ENCODE results near the gene EPAS1.

EPAS1 gene

DNA sequence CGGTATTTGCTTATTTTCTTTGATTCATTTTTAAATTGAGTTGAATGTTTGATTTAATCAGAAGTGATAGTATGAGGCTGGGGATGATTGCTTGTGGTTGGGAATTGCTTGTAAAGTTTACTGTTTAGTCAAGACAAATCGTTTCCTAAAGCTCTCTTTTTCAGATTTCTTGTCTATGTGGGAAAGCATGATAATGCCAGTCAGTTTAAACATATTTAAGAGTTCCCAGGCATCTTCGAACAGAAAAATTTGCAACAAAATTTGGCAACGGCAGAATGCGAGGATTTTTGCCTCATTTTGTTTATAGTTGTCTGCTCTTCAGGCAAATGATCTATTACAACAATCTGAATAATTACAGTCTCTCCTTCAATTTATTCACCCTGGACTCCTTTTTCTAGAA is 22.5 kb downstream of the EPAS1 start:
- DNase-seq (ENCODE audit: low read depth, low spot score): no peak

DNA sequence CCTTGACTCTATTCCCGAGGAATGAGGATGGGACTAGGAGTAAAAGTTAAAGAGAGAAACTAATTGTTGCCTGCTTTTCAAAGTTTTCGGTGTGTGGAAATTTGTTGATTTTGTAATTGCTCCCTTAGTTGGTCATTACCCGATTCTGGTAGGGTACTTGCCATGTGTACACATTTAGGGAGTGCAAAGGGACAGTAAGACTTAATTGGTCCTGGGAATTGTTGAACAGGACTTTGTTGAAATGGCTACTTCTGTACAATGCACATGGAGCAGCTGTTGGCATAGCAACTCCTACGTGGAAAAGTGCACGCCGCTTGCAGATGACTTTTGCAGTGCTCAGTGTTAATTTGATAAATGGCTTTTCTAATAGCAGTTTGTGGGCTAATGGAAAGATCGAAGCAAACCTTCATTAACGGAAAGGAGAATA is 22.9 kb downstream of the EPAS1 start:
- no peak for DNase-seq (ENCODE audit: low read depth, low spot score)

DNA sequence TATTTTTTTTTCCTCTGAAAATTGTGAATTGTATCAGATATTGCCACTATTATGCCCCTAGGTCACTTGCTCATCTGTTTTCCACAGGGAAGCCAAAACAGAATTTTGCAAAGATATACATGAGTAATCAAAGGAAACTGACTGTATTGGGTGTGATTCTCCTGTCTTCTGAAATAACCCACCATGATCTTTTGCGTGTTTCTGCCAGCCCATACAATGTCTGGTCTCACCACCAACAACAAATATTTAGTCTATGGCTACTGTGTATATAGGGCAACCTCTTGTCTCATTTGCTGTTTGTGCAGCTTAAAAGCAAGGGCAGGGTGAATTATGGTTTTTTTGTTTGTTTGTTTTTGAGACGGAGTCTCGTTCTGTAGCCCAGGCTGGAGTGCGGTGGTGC is 26.5 kb downstream of the EPAS1 start:
- no peak for DNase-seq (ENCODE audit: low read depth, low spot score)

DNA sequence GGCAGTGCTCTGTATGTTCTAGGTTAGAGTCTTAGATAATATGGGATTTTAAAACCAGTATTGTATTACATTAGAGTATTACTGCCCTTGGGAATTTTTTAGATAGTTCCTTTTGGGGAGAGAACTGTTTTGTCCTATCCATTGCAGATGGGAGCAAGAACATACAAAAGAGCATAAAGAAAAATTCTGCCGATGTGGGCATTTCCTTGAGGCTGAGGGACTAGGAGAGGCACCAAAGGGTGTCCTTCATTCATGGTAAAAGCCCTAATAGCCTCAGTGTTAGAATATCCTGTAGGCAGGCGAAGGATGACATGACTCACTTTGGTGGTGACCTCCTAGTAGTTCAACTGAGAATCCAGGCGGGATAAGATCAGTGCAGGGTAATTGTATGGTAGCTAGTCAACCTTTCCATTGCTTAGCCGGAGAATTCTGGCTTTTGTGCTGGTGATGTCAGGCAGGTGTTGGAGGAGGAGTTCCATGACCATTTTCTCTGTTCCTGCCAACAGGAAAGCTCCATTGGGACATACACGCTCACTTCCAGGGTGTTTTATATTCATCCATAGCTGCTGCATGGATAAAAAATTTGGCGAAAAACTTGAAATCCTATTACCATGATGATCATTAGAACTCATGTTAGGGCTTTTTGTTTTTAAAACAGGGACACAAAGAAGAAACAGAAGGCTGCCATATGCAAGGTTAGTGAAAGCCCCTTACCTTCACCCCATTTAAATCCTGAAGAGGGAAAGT is 28.1 kb downstream of the EPAS1 start:
- no peak for DNase-seq (ENCODE audit: low read depth, low spot score)

DNA sequence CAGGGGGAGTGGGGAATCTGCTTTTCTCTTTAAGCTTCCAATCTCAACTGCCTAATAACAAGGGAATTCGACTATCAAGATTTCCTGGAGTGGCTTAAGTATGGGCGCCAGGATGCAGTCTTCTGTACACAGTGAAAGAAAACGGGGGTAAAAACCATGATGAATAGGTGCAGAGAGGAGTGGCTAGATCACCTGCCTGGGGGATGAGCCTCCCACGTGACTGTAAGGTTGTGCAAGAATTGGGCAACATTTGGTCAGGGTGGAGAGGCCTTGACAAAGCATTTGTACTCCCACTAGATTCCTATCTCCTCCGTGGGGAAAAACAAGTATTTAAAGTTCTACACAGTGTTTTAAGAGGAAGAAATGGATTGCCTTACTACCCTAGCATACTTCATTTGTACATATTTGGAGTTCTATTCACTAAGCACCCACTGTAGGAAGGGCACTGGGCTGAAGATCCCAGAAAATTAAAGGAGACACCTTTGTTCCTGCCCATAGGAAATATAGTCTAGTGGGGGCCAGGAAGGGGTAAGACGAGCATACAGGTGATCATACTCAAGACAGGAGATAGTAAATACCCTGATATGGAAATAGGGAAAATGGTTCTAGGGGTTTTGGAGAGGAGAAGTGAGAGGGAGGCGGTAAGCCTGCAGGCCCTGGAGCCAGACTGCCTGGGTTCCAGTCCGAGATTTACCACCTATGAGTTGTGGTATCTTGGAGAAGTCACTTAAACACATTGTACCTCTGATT is 29.2 kb downstream of the EPAS1 start:
- no peak for DNase-seq (ENCODE audit: low read depth, low spot score)

DNA sequence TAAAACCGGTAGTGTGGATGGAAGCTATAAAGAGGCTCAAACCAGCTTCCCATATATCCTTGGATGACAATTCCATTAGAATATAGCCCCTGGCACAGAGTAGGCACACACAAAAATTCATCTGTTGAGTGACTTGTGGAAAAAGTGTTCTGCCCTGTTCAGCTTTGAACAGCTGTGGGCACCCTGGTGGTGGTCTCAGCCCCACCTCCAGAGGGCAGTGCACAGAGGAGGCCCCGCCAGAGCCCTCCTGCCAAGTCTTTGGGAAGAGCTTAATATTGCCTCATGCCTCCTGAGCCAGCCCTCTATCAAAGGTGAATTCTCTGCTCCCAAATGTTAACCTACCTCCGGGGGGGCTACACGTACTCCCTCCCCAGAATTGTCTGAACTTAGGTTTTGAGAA is 30.4 kb downstream of the EPAS1 start:
- no peak for DNase-seq (ENCODE audit: low read depth, low spot score)

DNA sequence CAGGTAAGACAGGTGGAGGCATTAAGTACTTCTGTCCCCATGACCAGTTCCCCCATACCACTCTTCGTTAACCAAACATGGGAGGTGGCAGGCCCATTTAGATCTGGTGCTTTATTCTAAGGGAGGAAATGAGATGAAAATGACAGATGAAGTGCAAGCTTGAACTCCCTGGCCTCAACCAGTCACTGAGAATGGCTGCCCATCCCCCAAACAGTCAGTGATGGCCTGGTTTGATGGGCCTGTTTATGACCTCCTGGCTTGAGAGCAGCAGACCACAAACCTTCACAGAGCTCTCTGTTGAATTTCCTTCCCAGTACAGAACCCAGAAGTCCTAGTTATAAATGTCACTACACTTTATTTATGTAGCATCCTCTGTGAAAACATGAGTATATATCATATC is 31.1 kb downstream of the EPAS1 start:
- no peak for DNase-seq (ENCODE audit: low read depth, low spot score)

DNA sequence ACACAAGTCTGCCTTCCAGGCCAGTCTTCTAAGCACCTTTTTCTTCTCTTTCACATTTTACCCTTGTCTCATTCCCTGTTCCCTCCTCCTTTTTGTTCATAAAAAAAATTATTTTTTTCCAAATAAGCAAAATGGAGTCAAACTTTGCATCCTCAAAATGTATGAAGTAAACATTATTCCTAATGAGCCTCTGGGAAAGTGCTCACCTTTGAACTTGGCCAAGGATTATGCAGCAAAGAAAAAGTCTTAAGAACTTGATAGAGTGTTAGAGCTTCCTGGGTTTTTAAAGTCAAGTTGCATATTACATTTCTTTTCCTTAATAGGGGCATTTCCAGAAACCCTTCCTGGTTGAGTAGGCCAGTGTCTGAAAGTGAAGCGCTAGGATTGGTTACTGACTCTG is 31.6 kb downstream of the EPAS1 start:
- DNase-seq (ENCODE audit: low read depth, low spot score): no peak

DNA sequence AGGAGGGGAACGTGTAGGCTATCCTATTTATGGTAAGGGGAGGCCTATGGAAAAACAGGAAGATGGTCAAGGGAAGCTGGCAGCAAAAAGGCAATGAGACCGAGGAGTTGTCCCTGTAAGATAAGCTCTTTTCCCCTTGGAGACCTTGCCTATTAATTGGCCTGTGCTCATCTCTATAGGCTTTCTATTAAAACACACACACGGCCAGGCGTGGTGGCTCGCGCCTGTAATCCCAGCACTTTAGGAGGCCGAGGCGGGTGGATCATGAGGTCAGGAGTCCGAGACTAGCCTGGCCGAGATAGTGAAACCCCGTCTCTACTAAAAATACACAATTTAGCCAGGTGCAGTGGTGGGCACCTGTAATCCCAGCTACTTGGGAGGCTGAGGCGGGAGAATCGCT is 32.1 kb downstream of the EPAS1 start:
- DNase-seq (ENCODE audit: low read depth, low spot score): no peak

DNA sequence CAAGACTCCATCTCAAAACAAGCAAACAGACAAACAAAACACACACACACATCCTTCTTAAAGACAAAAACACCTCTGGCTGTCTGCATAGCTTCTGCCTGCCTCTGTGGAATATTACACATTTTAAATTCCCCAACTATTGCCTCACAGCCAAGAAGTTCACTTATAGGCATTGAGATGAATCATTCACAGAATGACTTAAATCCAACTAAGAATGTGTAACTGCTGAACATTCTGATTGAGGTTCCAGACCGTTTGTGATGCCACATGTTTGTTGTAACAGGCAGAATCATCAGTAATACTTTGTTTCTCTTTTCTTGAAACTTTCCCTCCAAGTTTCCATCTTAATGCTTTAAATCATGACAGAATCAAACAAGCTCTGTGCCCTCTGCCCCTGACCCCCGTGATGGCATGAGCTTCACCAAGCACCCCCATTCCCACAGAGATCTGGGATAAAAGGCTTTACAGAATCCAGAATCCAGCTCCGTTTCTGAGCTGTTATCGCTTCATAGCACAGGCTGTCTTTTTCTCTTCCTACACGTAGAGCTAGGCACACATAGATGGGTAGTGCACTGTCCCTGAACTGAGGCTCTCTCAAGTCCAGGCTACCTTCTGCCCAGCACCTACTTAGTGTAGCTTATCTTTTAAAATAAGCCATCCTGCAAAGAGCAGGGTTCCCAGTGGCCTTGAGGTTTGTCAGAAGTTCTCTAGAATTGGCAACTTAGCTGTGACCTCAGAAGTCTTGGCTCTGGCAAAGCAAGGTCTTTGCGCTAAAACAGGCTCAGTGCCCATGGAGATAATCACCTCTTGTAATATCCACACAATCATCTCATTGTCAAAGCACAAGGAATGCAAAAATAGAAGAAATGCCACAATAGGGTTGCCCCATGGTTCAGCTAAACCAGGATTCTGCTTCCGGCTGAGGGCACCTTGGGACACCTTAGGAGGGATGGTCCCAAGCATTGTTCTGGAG is 32.9 kb downstream of the EPAS1 start:
- no peak for DNase-seq (ENCODE audit: low read depth, low spot score)

DNA sequence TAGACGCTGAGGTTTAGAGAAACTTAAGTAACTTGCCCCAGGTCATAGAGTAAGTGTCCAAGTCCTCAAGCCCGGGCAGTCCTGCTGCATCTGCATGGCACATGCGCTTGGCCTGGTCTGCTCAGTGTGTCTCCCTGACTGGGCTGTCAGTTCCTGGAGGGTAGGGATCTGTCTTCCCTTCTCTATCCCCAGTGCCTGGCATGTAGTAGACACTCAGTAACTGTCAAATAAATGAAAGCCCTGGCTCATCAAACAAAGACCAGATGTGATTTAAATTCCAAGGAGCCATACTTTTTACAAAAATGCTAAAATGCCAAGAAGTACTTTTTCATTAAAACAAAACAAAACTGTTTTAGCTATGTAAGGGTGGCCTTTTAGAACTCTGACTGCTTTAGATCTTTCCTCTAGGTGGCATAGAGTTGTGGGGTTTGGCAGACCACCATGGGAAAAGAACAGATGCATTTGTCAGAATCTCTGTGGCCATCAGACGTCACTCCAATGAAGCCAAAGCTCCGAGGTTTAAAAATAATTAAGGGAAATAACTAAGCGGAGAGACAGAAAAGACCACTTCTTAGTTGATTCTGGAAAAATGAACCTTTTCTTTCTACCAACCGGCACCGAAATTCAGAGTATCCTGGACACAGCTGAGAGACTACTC is 34.0 kb downstream of the EPAS1 start:
- no peak for DNase-seq (ENCODE audit: low read depth, low spot score)

DNA sequence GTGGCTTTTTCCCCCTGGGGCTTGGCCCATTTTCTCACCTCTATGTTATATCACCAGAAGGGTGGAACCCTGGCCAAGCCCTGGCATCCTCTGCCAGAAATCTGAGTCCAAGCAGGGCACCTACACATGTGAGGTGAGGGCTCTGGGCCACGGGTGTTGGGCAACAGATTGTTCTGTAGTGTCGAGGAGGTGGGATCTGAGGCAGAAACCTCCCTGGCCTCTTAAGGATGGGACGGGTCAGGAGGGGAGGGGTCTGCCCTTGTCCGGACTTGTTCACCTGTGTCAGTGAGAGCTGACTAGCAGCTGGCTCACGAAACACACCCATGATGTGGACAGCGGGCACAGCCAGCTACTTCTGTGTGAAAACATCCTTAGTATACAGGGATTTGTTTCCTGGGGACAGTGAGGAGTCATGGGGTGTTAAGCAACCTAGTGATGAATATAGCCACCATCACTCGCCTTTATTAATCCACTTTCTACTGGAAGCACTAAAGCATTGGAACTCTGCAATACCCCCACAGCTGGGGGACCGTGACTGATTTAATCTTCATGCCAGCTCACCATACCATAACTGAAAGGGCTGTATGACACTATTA is 35.6 kb downstream of the EPAS1 start:
- no peak for DNase-seq (ENCODE audit: low read depth, low spot score)

DNA sequence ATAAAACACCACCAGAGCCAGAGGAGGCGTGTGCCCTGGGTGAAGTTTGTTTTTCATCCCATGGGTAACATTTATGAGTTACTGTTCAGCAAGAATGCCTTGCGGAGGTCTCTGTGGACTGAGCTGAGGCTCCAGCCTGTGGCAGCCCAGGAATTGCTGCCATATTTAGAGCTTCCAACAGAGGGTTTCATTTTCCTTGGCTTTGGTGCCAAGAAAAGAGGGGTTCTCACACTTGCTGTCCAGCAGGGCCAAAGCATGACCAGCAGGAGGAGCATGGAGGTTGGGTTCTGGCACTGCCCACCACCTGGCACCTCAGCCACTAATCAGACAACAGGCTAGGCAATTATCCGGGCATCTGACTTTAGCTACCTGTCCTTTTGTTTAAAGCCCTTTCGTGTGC is 36.7 kb downstream of the EPAS1 start:
- no peak for DNase-seq (ENCODE audit: low read depth, low spot score)

DNA sequence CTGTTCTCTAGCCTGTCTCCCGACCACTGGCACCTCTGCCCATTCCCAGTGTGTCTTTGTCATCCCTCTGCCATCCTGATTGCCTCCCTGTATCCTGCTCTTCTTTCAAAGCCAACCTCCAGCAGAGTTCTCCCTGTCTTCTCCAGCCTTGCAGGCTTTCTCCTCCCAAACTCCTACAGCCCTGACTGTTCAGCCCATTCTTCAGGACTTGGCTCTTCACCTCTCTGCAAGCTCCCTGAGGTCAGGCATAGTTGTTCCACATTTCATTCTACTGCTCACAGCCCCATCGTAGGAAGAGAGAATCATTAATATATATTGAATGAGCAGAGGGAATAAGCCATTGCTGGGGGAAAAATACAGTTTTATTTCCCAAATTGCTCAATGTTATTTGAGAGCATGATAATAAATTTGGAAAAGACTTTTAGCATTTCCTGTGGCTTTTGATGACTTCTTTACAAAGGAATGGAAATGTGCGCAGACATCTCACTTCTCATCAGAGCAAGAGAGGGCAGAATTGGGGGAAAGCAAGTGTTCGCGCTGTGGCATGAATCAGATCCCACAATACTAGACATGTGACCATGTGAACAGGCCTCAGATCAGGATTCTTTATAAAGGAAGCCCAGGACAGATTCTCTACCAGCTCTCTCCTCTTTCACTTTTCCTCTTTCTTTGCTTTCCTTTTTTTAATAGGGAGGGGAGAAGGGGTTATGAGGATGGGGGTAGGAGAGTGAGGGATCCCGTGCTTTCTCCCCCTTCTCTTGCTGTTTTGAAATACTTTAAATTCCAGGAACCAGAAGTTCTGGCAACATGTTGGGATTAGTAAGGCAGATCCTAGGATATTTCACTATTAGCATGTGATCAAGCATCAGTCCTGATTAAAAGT is 37.4 kb downstream of the EPAS1 start:
- DNase-seq (ENCODE audit: low read depth, low spot score): no peak

DNA sequence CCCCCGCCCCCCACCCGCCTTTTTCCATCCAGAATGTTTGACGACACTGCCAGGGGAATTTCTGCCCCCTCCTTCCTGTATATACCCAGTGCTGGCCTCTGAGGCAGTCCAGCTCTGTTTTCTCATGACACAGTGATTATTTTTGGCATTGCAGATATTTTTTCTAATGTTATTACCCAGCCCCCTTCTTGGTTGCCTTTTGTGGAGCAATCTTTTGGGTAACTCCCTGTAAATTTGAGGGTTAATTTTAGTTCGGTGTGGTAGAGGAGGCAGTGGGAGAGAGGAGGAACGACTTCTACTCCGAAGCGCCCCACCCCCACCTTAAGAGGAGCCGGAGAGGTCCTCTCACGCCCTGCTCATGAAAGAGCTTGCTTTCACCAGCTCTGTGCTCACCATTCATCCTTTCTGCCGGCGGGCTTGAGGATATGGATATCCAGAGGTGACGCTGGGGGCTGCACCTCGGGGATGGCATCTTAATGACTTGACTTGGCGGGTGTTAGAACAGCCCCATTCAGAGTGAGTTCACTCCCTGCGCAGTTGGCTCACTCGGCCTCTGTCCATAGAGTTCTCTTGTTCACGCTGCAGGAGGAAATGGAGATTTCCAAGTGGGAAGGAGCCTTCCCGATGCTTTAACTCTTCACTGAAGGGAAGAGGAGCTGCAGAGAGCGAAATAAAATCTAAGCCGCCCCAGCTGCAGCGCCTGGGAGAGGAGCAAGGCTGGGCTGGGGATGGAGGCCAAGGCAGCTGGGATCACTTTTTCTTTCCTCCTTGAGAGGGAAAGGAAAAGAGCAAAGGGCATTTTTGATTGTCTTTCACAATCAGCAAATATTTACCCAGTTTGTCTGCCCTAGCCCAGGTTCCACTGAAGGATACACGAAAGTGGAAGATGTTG is 38.4 kb downstream of the EPAS1 start:
- DNase-seq (ENCODE audit: low read depth, low spot score): peak; percentile 68

DNA sequence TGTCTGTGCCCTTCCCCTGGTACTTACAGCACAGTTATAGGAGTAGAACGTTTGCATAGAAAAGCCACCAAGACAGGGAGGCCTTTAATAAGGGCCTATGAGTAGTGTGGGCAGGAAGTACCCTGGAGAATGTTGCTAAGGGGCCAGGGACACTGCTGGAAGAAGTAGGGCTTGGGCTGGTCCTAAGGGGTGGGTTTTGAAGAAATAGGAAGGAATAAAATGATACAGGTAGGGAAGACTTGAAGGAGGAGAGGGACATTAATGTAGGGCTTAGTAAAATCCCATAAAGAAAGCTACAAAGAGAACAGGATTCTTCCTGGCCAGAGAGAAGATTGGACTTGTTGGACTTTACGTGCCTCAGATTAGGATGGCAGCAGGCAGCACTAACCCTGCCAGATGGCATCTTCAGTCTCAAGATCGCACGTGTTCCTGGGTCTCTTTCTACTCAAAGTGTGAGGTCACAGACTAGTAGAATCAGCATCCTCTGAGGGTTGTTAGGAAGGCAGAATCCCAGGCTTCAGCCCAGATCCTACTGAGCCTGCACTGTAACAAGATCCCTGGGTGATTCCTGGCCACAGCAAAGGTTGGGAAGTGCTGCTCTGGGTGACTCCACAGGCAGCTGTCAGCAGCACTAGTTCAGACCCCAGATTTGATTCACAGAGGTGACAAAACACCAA is 39.2 kb downstream of the EPAS1 start:
- no peak for DNase-seq (ENCODE audit: low read depth, low spot score)

DNA sequence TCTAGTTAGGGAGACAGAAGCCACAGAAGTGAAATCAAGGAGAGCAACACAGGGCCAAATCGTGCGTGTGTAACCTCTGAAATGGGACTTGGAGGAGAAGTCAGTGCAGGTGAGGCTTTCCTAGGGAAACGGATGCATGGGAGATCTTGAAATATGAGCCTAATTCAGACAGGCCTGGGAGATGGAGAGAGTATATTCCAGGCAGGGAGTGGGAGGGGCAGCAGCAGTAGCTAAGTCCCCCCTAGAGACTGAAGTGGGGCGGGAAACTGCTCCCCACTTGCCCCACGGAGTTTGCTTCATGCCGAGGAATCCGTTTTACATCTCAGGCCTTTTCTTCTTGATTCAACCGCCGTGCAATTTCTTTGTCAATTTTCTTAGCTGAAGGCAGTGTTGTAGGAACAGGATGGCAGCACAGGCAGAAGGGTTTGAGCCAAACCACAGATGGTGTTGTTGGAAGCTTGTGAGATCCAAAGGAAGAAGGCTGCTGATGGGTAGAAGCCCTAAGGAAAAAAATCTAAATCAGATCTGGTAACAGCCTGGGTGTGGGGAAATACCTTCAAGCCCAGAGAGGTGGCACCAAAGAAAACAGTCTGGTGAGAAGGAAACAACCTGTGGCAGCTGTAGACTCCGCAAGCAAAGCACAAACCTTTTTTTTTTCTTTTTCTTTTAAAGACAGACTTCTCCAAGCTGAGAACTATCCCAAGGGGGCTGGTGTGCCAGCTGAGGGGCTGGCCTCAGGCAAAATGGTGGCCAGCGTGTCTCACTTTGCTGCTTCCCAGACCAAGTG is 40.2 kb downstream of the EPAS1 start:
- DNase-seq (ENCODE audit: low read depth, low spot score): no peak

DNA sequence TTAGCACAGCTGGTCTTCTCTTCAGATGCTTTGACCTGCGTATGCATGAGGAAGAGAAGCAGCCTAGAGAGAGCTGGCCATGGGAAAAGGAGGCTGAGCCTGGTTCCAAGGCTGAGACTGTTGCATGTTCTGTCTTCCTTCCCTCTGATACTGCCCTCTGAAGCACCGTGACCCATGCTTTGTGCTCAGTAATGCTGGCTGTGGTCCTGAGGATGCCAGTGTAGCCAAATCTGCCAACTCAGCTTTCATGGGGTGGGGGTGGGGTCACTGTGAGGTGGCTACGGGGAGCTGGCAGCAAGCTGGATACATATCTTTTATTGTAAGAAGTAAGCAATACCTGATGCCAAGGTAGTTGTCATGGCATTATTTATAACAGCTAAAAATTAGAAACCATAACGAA is 41.5 kb downstream of the EPAS1 start:
- DNase-seq (ENCODE audit: low read depth, low spot score): no peak
